Activated CD8-positive, alpha-beta T cell treated with anti-CD3 and anti-CD28 coated beads, Interleukin-2, amount 10 ng/mL, durations not matched to agents 7 days and 5 days (primary cell): Measurements from ENCODE around the gene SOCS1. TPM values are rescaled to one million over a fixed set of nuclear protein-coding genes. Genes with fewer than 3 reads are reported as not detected.
A peak's percentile ranks its signal among the peaks of the same experiment; 100 is the strongest.

Source experiments
- ATAC-seq: fragments of 150-1000 bp; cut with Tn5 transposase; one replicate; pipeline ENCODE4 v1.10.0; 2021; ENCODE audit warnings: moderate library complexity
- CTCF ChIA-PET: fragments of 350-600 bp; sonication (Branson Sonifier 250); formaldehyde crosslinking; loops from one replicate; lab custom pipeline; 2021; ENCODE audit warnings: antibody characterized with exemption; lab: Charles Lee
- POLR2A ChIA-PET: fragments of 350-600 bp; sonication (Branson Sonifier 250); formaldehyde crosslinking; loops from one replicate; lab custom pipeline; 2021; ENCODE audit warnings: antibody characterized with exemption; lab: Charles Lee
- DNase-seq: peaks from one replicate; pipeline ENCODE4 v3.0.0-alpha.2; 2020
- H3K27ac Mint-ChIP-seq: one replicate; pipeline ENCODE4 v1.8.0; 2021; ENCODE audit warnings: mild to moderate bottlenecking, mixed read lengths
- H3K27me3 Mint-ChIP-seq: one replicate; pipeline ENCODE4 v1.8.0; 2021; ENCODE audit warnings: low read depth, mixed read lengths
- H3K36me3 Mint-ChIP-seq: one replicate; pipeline ENCODE4 v1.8.0; 2021; ENCODE audit warnings: low read depth, mixed read lengths
- H3K4me1 Mint-ChIP-seq: one replicate; pipeline ENCODE4 v1.8.0; 2021; ENCODE audit warnings: low read depth, mixed read lengths
- H3K4me3 Mint-ChIP-seq: one replicate; pipeline ENCODE4 v1.8.0; 2021; ENCODE audit warnings: mild to moderate bottlenecking, mixed read lengths
- H3K9me3 Mint-ChIP-seq: one replicate; pipeline ENCODE4 v1.8.0; 2022; ENCODE audit warnings: mixed read lengths; ENCODE audit not compliant: insufficient read depth
- total RNA-seq, 2 experiments: library from RNA; stranded (reverse); gene quantifications; one replicate each; pipeline ENCODE4 v1.2.3, GENCODE V29; 2021

Gene SOCS1
- total RNA-seq, 2 experiments from 2014 or later: 170 to 174 TPM

GRCh38 chr16:11271610-11272009, 15.6 kb upstream of the SOCS1 start:
- Mint-ChIP-seq H3K4me1 (no peaks in the 10 kb centered on the region), H3K4me3 (no peak overlapping the region), H3K27ac (no peak overlapping the region), H3K27me3 (peaks cover 6% of the 10 kb centered on the region), H3K36me3 (no peaks in the 10 kb centered on the region), H3K9me3 (no peaks in the 10 kb centered on the region)
- DNase-seq (no peak), ATAC-seq (no peak)
- ChIA-PET POLR2A (no interaction called here), CTCF (interaction anchor here (1.4 to 1.5 kb wide), 2 partner anchors 101 to 307 kb away, joined by 5 read pairs; no protein-coding TSS in a partner anchor)

GRCh38 chr16:11270602-11271162, 14.7 kb upstream of the SOCS1 start:
- no peak overlapping the region for H3K4me3 Mint-ChIP-seq
- CTCF ChIA-PET: interaction anchor here (1.5 kb wide), 1 partner anchor 102 kb away, joined by 5 read pairs; no protein-coding TSS in a partner anchor
- no peak for DNase-seq
- H3K27ac Mint-ChIP-seq: no peak overlapping the region
- H3K27me3 Mint-ChIP-seq: peaks cover 6% of the 10 kb centered on the region
- no peaks in the 10 kb centered on the region for H3K36me3 Mint-ChIP-seq
- ATAC-seq: no peak
- H3K4me1 Mint-ChIP-seq: peaks cover 1% of the 10 kb centered on the region
- POLR2A ChIA-PET: no interaction called here
- no peaks in the 10 kb centered on the region for H3K9me3 Mint-ChIP-seq

- ATAC-seq: no peak
These were observed 12.9 kb upstream of the SOCS1 start, which contains the start of gene TNP2 for GRCh38 chr16:11268921-11269375. Gene TNP2, minus strand, starts transcription at chr16:11269325. Its CDS starts 63 bp downstream, at chr16:11269262.

GRCh38 chr16:11265124-11265523, 9.1 kb upstream of the SOCS1 start:
- peak overlapping the region; percentile 88 for H3K27ac Mint-ChIP-seq

More at GRCh38 chr16:11268921-11269375, 12.9 kb upstream of the SOCS1 start, which contains the start of gene TNP2:
- H3K27me3 Mint-ChIP-seq: peaks cover 6% of the 10 kb centered on the region
- H3K36me3 Mint-ChIP-seq: no peaks in the 10 kb centered on the region
- no peak for DNase-seq
- CTCF ChIA-PET: no interaction called here
- H3K27ac Mint-ChIP-seq: no peak within 1 kb of the TSS
- no peak within 1 kb of the TSS for H3K4me3 Mint-ChIP-seq
- POLR2A ChIA-PET: interaction anchor here (1.3 kb wide), 2 partner anchors 11 to 13 kb away, joined by 3 to 5 read pairs; partner anchors contain the start of gene SOCS1
- no peaks in the 10 kb centered on the region for H3K9me3 Mint-ChIP-seq
- H3K4me1 Mint-ChIP-seq: peaks cover 17% of the 10 kb centered on the region

GRCh38 chr16:11264155-11264832, 8.3 kb upstream of the SOCS1 start:
- CTCF ChIA-PET: interaction anchor here (0.9 to 1.6 kb wide), 8 partner anchors 34 to 315 kb away, joined by 3 to 16 read pairs (median 4); no protein-coding TSS in a partner anchor

More at GRCh38 chr16:11265124-11265523, 9.1 kb upstream of the SOCS1 start:
- peaks cover 6% of the 10 kb centered on the region for H3K27me3 Mint-ChIP-seq
- no peaks in the 10 kb centered on the region for H3K36me3 Mint-ChIP-seq
- ATAC-seq: no peak
- POLR2A ChIA-PET: interaction anchor here (1.4 to 2.3 kb wide), 2 partner anchors 10 to 91 kb away, joined by 3 to 8 read pairs; partner anchors contain the start of gene SOCS1
- H3K4me1 Mint-ChIP-seq: peaks cover 38% of the 10 kb centered on the region
- H3K4me3 Mint-ChIP-seq: no peak overlapping the region
- no peaks in the 10 kb centered on the region for H3K9me3 Mint-ChIP-seq
- CTCF ChIA-PET: interaction anchor here (1.6 kb wide), 1 partner anchor 33 kb away, joined by 3 read pairs; no protein-coding TSS in a partner anchor
- no peak for DNase-seq

GRCh38 chr16:11263737-11264136, 7.7 kb upstream of the SOCS1 start:
- ATAC-seq: peak; percentile 81
- Mint-ChIP-seq H3K36me3 (no peaks in the 10 kb centered on the region), H3K27me3 (peaks cover 6% of the 10 kb centered on the region), H3K4me1 (peaks cover 52% of the 10 kb centered on the region), H3K4me3 (peak overlapping the region; percentile 48), H3K27ac (peak overlapping the region; percentile 88), H3K9me3 (no peaks in the 10 kb centered on the region)
- ChIA-PET POLR2A (interaction anchor here (0.6 to 2.3 kb wide), 8 partner anchors 8 to 209 kb away, joined by 3 to 8 read pairs (median 4); partner anchors contain the start of gene SOCS1), CTCF (interaction anchor here (0.8 to 1.6 kb wide), 9 partner anchors 34 to 314 kb away, joined by 3 to 16 read pairs (median 4); no protein-coding TSS in a partner anchor)
- DNase-seq: peak; percentile 74

More at GRCh38 chr16:11264155-11264832, 8.3 kb upstream of the SOCS1 start:
- Mint-ChIP-seq H3K27me3 (peaks cover 6% of the 10 kb centered on the region), H3K27ac (peak overlapping the region; percentile 88), H3K4me1 (peaks cover 47% of the 10 kb centered on the region), H3K4me3 (peak overlapping the region; percentile 48), H3K9me3 (no peaks in the 10 kb centered on the region), H3K36me3 (no peaks in the 10 kb centered on the region)
- POLR2A ChIA-PET: interaction anchor here (0.6 to 2.3 kb wide), 7 partner anchors 9 to 95 kb away, joined by 3 to 8 read pairs (median 5); partner anchors contain the start of gene SOCS1
- DNase-seq (no peak), ATAC-seq (peak; percentile 29)

GRCh38 chr16:11262915-11263314, 6.9 kb upstream of the SOCS1 start:
- peak overlapping the region; percentile 88 for H3K27ac Mint-ChIP-seq
- ATAC-seq (no peak), DNase-seq (no peak)
- no peaks in the 10 kb centered on the region for H3K36me3 Mint-ChIP-seq
- H3K9me3 Mint-ChIP-seq: no peaks in the 10 kb centered on the region
- peaks cover 60% of the 10 kb centered on the region for H3K4me1 Mint-ChIP-seq
- ChIA-PET POLR2A (interaction anchor here (0.7 to 2.3 kb wide), 6 partner anchors 7 to 208 kb away, joined by 3 to 8 read pairs (median 6); partner anchors contain the start of gene SOCS1), CTCF (interaction anchor here (0.8 to 1.4 kb wide), 6 partner anchors 10 to 313 kb away, joined by 3 to 16 read pairs (median 5); partner anchors contain the start of gene PRM3)
- peak overlapping the region; percentile 14 for H3K4me3 Mint-ChIP-seq
- H3K27me3 Mint-ChIP-seq: no peaks in the 10 kb centered on the region

GRCh38 chr16:11260596-11260966, 4.6 kb upstream of the SOCS1 start:
- Mint-ChIP-seq H3K4me3 (no peak overlapping the region), H3K4me1 (peaks cover 70% of the 10 kb centered on the region), H3K36me3 (peaks cover 2% of the 10 kb centered on the region), H3K9me3 (no peaks in the 10 kb centered on the region), H3K27ac (no peak overlapping the region), H3K27me3 (no peaks in the 10 kb centered on the region)
- ChIA-PET POLR2A (interaction anchor here (0.5 to 0.6 kb wide), 2 partner anchors 132 to 215 kb away, joined by 3 to 4 read pairs; no protein-coding TSS in a partner anchor), CTCF (interaction anchor here (1.2 to 8.3 kb wide), 3 partner anchors 95 to 293 kb away, joined by 3 to 210 read pairs (median 99); no protein-coding TSS in a partner anchor)
- no peak for ATAC-seq
- no peak for DNase-seq

GRCh38 chr16:11259655-11260595, 3.9 kb upstream of the SOCS1 start:
- Mint-ChIP-seq H3K4me3 (no peak overlapping the region), H3K27me3 (no peaks in the 10 kb centered on the region), H3K36me3 (peaks cover 5% of the 10 kb centered on the region), H3K9me3 (no peaks in the 10 kb centered on the region), H3K27ac (peak overlapping the region; percentile 76), H3K4me1 (peaks cover 65% of the 10 kb centered on the region)
- DNase-seq (no peak), ATAC-seq (no peak)
- CTCF ChIA-PET: interaction anchor here (1.0 to 8.3 kb wide), 6 partner anchors 51 to 292 kb away, joined by 3 to 210 read pairs (median 6); no protein-coding TSS in a partner anchor
- POLR2A ChIA-PET: interaction anchor here (0.5 to 2.1 kb wide), 3 partner anchors 95 to 214 kb away, joined by 3 to 11 read pairs (median 4); no protein-coding TSS in a partner anchor
